EL (cell line): ENCODE data around the gene TSHR.

Source experiments
- DNase-seq: peaks from one replicate; pipeline ENCODE4 v3.0.0-alpha.2; 2016

TSHR gene

DNA sequence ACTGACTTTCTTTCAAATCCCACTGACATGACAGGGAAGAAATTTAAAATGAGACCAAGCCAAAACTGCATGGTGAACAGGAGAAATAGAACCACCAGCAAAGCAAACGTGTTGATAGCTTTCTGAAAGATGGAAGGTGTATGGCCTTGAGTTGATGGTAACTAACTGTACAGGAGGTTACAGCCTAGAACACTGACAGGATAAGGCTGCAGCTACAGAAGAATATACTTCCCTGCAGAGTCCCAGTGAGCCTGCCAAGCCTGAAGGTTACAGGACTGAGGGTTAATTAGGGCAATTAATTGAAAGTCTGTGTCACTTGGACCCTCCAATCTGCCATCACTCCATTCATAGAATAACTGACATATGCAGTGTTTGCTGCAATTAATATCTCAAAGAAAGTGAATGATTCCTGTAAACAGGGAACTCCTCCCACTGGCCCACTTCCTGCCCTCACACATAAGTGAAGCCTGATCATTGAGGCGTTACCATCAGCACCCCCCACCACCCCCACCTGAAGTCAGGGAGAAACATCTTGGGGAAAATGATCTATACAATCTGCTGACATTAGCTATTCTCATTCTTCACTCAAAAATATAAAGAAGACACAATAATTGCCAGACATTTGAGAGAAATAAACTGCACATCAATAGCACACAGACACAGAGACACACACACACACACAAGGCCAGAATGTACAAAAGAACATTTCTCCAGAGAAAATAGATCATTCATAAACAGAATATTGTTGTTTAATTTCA, 191.9 kb downstream of the TSHR start:
- DNase-seq: no peak

DNA sequence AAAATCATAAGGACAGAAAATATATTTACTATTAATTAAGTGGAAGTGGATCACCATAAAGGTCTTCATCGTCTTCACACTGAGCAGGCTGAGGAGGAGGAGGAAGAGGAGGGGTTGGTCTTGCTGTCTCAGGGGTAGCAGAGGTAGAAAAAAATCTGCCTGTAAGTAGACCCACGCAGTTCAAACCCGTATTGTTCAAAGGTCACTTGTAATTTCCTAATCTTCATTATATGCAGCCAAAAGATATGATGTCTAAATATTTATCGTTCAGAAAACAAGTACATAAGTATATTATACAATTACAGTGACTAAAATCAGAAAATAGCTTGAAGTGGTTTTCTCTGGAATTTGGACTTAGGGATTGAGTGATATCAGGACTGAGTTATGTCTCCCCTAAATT, 193.2 kb downstream of the TSHR start:
- DNase-seq: no peak

DNA sequence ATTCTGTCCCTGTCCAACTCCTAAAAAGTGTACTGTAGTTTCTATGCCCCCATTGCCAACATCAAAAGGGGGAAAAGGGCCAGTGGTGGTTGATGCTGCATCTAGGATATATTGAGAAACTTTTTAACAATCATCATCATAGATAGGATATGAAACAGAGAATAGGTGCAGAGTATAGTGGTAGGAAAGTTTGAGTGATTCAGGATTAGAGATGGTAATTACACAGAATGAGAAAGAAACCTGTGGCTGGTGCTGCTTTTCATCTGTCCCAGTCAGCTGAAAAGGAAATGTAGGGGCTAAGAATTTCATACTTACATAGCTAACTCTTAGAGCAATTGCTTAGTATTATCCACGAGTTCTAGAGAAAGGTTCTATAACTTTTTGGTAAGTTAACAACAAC, 197.8 kb downstream of the TSHR start:
- DNase-seq: no peak

DNA sequence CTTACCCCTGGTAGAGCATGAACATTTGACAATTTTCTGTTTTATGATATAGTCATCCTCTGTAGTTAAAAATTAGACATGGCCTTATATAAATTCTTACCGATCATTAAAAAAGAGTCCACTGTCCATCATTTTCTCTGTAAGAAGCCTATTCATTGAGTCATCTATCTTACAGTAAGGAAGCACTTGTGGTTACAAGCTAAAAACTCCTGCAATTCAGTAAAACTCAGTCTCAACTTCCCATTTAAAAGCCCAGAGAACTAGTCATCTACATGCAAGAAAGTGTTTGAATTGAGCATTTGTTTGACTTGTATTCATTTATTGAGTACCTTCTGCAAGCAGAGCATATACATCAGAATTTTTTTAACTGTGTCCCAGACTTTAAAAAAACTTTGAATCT, 202.0 kb downstream of the TSHR start:
- DNase-seq: no peak

DNA sequence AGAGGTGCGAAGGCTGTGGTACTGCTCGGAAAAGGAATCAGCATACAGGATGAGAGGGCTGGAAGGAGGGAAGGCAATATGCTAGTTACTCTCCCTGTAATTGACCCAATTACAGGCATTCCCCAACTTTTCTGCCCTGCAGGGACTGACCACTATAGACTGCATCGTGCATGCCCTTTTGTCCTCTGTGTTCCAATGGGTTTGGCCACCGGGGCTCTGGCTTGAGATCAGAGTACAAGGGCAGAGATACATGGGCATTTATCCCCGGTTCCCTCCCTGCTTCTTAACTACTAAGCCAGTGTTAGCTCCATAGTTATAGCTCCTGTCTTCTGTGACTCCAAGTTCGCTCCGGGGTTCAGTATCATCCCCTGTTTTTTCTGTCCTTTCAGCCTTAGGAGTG, 205.7 kb downstream of the TSHR start:
- DNase-seq: no peak

DNA sequence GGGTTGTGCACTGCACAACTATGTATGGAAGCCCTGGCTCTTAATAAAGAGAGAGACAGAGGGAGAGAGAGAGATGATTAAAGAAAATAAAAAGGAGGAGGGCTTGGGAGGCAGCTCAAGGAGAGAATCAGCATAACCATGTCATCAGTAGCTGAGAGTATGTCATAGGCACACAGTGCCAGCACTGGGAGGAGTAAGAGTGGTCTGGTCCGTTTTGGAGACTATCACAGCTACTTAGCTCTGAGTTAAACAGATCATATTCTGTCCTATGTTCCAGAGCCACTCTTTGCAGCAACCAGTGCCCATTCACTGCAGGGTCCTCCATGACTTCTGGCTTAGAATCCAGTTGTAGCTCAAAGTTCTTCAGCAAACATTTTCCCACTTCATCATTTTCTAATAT, 206.3 kb downstream of the TSHR start:
- DNase-seq: no peak

DNA sequence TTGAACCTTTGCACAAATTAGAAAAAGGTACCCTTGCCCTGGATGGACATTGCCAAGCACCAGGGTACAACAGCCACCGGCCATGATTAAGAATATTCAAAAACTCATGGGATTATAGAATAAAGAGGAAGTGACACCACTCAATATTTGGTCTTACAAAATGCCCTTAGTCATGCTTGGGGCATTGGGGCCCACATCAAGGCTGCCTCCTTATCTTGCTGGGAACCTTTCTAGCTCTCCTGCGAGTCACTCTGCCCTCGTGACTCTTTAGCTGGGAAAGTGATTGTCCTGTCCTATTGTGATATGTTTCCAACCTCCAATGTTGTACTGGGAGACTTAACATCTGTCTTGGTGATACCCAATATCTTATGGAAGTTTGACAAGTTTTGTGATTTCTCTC, 207.5 kb downstream of the TSHR start:
- DNase-seq: peak; percentile 32

DNA sequence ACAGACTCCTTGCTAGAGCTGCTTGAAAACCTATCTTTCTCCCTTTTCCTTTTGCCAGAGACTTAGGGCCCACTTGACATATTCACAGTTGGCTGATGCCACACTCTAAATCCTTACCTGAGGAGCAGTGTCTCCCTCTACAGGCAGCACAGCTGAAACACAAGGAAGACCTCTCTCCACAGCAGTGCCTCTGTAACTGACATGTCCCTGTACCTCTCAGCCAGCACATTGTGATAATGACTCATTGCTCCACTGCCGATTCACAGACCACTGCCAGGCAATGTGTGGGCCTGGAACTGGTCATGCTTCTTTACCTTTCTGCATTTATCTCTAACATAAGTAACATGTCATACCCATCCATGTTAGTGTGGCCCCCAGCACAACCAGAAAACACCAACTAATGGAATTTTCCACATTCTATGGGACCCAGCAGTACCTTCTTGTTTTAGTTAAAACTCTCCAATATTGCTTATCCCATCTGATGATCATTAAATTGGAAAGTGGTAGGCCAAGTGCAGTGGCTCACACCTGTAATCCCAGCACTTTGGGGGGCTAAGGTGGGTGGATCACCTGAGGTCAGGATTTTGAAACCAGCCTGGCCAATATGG, 208.8 kb downstream of the TSHR start:
- DNase-seq: peak; percentile 83

DNA sequence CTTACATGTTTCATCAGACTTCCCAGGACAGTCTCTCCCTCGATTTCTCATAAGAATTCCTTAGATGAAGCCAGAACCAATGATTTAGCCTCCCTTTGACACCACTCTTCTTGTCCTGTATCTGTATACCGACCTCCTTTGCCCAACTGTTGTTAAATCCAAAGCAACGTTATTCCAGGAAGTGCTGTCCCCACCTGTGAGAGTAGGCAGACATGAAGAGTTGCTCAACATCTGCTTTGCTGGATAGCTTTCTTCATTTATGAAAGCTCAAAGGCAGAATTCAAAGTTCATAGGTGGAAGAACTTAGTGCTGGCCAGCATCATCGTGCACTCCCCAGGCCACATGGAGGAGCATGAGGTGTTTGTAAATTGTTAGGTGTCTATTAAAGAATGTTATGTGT, 209.8 kb downstream of the TSHR start:
- no peak for DNase-seq

DNA sequence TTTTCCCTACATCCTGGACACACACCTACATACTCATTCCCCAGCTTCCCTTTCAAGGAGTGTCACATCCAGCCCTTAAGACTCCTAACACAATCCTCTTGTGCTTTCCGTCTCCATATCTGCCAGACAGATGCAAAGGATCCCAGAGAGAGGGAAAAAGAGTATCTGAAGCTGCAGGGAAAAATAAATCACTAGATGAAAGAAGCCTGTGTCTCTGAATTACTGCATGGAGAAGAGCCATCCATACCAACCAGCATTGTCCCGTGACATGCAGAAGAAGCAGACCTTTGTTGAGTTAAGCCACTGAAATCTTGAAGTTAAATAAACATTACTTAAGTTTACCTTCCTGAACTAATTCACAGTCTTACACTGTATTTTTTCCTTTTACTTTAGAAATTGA, 210.7 kb downstream of the TSHR start:
- no peak for DNase-seq

DNA sequence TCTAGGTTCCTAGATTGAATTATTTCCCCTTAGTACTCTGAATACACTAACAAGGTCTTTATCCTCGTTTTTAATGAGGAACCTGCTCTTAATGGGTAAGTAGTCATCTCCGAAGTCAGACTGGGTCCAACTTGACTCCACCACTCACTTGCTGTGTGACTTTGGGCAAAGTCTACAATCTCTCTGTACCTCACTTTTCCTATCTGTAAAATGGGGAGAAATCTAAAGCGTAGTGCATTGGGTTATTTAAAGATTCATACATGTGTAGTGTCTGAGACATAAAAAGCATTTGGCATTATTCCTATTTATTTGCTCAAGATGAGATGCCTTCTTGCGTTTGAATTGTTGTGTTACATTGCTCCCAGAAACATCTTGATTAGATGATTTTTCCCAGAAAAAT, 213.8 kb downstream of the TSHR start:
- DNase-seq: no peak

DNA sequence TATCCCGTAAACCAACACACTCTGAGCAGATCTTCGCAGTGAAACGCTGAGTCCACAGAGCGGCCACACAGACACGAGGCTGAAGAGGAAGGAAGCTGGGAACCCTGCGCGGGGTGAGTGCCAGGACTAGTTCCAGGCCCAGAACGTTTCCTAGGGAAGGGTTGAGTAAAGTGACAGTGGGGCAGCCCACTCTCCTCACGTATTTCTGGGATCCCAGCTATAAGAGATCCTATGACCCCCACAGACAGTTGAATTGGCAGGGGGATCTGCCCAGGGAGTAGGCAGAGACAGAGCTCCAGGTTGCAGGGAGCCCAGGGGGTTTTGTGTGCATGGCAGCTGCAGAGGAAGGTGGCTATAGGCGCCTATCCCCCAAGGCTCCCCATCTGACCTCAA, 214.3 kb downstream of the TSHR start:
- peak; percentile 31 for DNase-seq

DNA sequence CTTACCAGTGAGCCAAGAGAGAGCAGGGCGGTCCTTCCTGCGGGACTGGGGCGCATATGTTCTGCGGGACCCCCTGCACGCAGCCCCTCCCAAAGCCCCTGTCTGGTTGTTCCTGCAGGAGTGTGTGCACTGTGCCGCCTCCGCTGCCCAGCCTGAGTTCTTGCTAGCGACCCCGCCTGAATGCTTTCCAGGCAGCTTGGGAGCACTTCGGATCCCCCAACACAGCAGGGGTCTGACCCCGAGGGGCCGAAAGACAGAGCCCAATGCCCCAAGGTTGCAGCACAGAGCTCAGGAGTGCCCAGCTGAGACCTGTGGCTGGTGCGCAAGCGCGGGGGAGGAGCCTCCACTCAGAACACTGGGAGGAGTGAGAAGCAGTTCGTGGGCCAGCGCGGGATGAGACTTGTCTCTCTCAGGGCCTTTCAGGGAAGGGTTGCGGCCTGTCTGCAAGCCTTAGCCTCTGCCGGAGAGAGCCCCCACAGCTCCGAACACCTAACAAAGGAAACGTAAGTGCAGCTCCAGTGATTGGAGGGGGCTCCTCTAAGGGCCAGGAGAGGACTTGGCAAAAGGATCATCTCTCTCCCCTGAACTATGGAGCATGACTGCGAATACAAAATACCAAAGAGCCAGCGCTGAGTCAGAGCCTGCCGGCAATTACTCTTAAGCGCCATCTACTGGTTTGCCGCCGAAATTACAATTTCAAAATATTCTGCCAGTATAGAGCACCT, 214.8 kb downstream of the TSHR start:
- peak; percentile 84 for DNase-seq

DNA sequence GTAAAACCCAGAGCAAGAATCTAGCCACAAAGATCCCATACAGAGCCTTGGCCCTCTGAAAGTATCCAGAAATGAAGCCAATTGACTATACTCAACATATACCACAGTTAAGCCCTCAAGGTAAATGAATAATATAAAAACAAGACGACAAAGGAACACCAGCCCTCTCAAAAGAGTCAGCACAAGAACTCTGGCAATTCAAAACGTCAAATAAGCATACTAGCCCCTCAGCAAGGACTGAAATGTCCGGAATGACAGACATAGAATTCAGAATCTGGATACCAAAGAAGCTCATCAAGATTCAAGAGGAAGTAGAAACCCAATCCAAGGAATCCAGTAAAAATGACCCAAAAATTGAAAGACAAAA, 215.4 kb downstream of the TSHR start:
- no peak for DNase-seq

DNA sequence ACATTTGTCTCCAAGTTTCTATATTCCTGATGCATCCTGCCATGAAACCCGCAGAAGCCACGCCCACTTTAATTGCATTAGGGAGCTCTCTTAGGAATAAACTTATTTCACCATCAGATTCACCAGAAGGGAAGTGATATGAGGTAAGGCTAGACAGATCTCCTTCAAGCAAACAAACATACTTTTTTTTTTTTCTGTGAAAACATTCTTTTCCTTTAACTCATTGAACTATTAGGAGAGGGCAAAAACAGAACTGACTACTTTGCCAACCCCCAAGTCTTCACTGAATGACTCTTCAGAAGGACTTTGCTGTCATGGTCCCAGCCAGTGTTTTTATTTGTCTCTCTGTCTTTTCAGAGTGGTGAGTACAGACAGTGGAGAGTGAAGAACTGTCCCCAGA, 216.9 kb downstream of the TSHR start:
- peak; percentile 19 for DNase-seq

DNA sequence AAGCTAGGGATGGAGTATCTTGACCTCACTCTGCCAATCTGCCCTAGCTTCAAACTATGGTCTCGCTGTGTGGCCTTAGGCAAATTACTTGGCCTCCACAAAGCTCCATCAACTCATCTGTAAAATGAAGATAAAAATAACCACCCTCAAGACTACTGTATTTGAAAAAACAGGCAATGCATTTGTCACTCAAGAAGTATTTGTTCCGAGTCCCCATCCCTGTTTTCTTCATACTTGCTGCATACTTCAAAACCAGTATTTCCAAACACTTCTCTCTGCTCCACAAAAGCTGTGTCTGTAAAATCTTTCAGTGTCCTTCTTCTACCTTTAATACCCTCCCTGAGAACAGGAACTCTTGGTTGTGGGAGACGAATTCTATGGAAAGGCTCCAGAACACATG, 217.5 kb downstream of the TSHR start:
- peak; percentile 14 for DNase-seq

DNA sequence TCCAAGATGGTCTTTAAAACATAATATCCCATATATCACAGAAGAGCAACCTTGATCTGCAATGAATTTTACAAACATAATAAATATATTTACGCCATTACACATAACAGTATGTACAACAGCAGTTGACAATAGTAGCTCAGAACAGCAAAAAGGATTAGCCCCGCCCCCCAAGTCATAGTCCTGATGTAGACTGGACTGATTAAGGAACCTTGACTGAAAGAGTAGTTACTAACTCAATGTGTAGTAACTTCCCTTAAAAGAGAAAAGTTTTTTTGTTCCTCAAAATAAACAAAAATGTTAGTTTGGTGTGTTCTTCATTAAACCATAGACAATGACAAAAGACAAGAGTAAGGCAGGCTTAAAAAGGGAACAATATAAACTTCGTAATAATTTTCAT, 220.8 kb downstream of the TSHR start:
- DNase-seq: no peak

DNA sequence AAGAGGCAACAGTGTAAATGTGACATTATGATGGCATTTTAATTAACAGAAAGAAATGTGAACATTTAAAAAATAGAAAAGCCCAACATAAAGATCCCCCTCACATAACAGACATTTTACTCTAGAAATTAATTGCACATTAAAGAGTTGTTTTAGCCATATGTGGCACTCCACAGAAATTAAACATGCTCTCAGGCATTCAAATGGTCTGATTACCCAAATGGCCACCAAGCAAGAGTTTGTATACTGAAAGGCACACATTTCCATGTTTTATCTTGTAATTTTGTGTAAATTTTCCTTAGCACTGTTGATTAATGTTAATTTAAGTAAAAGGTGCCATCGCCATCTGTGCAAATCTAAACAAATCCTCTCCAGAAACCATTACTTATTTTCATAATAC, 221.8 kb downstream of the TSHR start:
- DNase-seq: no peak

DNA sequence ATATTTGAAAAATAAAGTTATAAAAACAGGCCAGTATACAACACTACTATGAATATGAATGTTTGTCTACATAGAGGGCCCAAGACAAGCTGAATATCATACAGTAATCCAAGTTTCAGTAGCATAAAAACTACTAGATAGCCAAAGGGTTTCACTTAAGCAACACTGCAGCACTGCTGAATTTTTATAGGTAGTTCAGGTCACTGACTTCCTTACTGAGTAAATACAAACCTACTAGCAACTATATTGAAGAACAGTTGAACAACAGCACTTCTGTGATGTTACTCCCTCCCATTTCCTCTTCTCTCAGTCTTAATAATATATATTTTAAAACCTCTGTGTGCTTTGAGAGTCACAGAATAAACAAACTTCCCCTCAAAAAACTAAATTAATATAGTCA, 222.6 kb downstream of the TSHR start:
- DNase-seq: no peak

DNA sequence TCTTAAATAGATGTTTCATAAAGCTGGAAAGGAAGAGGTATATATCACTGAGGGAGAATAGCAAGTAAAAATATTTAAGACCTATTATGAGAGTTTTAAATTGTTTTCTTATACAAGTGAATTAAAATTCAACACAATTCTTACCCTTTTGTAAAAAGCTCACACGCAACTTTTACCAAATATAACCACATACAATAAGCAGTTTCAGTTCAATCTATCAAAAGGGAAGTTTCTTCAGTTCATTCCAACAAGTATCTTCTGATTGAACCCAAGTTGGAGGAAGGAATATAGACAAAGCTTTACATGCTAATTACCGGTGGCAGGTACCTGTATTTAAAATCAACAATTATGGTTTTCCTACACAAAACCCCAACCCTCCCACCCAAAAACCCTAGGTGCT, 224.2 kb downstream of the TSHR start:
- DNase-seq: no peak

DNA sequence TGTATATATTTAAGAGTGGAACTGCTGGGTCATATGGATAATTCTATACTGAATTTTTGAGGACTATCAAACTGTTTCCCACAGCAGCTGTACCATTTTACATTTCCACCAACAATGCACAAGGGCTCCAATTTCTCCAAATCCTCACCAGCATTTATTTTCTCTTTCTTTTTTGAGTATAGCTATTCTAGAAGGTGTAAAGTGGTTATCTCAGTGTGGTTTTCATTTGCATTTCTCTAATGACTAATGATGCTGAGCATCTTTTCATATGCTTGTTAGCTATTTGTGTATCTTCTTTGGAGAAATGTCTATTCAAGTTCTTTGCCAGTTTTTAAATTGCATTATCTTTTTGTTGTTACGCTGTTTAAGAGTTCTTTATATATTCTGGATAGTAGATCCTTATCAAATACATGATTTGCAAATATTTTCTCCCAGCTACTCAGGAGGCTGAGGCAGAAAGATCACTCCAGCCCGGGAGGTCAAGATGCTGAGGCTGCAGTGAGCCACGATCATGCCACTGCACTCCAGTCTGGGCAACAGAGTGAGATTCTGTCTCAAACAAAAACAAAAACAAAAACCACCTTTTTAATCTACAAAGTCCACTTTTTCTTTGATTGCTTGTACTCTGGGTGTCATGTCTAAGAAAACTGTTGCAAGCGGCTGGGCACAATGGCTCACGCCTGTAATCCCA, 232.6 kb downstream of the TSHR start:
- no peak for DNase-seq

DNA sequence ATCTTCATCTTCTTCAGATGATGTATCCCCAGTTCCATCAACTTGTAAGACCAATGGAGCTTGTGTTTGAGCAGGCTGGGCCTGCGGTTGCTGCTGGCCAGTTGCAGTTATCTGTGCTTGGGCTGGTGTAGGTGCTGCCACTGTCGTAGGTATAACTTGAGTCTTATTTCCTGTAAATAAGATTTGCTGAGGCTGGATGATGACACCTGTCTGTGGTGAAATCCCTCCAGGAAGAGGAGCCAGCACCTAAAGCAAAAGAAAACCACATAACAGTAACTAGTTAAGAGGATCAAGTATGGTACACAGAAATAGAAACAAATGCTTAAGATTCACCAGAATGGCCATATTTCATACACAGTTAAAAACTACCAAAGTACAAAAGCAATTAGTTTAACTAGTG, 237.2 kb downstream of the TSHR start:
- DNase-seq: no peak

DNA sequence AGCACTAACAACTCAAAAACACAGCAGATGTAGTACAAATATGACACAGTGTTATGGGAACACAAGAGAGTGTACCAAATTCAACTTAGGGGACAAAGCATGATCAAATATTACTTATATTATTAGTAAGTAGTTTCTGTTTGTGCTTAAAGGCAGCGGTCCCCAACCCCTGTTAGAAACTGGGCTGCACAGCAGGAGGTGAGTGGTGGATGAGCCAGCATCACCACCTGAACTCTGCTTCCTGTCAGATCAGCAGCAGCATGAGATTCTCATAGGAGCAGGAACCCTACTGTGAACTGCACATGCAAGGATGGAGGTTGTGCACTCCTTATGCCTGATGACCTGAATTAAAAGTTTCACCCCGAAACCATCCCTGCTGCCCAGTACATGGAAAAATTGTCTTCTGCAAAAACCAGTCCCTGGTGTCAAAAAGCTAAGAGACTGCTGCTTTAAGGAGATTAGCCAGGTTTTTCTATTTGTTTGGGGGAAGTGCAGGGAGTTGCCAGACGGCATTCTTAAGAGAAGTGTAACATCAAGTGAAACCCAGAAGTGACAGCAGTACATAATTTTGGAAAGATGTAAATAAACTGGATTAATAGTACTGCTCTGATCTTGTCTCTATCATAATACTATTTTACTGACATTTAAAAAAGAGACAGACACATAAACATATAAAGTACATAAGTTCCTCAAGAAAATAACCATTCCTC, 238.7 kb downstream of the TSHR start:
- DNase-seq: no peak
